ENCODE results near the gene RHOG.

The RHOG gene

DNA sequence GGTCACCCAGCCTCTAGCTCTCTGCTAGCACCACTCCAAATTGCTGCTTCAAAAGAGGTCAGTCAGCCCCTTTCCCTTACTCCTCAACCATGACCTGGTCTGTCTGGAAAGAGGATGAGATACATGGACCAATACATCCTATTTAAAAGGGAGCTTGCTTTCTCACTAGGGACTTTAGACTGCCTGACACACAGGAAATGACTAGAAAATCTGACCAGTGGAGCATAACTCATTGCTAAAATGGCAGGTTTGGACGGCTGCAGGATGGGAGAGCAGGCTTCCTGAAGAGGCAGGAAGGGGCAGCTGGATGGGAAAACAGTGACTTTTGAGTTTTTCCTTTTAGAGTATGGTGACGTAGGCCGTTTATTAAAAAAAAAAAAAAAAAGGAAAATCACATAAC lies 40.0 kb upstream of the RHOG start:
- no peak for TF ChIP-seq NFIC (IDR thresholded peaks at IDR 0.05)
- no peak for TF ChIP-seq TAF1 (IDR thresholded peaks at IDR 0.05; ENCODE audit: low read depth)
- TF ChIP-seq, protein P1, sequence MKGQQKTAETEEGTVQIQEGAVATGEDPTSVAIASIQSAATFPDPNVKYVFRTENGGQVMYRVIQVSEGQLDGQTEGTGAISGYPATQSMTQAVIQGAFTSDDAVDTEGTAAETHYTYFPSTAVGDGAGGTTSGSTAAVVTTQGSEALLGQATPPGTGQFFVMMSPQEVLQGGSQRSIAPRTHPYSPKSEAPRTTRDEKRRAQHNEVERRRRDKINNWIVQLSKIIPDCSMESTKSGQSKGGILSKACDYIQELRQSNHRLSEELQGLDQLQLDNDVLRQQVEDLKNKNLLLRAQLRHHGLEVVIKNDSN (IDR thresholded peaks at IDR 0.05) = no peak
- TF ChIP-seq YY1 (IDR thresholded peaks at IDR 0.05; ENCODE audit: low read depth) = no peak
- TF ChIP-seq, protein P2, sequence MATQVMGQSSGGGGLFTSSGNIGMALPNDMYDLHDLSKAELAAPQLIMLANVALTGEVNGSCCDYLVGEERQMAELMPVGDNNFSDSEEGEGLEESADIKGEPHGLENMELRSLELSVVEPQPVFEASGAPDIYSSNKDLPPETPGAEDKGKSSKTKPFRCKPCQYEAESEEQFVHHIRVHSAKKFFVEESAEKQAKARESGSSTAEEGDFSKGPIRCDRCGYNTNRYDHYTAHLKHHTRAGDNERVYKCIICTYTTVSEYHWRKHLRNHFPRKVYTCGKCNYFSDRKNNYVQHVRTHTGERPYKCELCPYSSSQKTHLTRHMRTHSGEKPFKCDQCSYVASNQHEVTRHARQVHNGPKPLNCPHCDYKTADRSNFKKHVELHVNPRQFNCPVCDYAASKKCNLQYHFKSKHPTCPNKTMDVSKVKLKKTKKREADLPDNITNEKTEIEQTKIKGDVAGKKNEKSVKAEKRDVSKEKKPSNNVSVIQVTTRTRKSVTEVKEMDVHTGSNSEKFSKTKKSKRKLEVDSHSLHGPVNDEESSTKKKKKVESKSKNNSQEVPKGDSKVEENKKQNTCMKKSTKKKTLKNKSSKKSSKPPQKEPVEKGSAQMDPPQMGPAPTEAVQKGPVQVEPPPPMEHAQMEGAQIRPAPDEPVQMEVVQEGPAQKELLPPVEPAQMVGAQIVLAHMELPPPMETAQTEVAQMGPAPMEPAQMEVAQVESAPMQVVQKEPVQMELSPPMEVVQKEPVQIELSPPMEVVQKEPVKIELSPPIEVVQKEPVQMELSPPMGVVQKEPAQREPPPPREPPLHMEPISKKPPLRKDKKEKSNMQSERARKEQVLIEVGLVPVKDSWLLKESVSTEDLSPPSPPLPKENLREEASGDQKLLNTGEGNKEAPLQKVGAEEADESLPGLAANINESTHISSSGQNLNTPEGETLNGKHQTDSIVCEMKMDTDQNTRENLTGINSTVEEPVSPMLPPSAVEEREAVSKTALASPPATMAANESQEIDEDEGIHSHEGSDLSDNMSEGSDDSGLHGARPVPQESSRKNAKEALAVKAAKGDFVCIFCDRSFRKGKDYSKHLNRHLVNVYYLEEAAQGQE (IDR thresholded peaks at IDR 0.05; ENCODE audit: low read depth) = no peak
- TF ChIP-seq, protein P3, sequence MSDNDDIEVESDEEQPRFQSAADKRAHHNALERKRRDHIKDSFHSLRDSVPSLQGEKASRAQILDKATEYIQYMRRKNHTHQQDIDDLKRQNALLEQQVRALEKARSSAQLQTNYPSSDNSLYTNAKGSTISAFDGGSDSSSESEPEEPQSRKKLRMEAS (IDR thresholded peaks at IDR 0.05) = no peak
- no peak for TF ChIP-seq CREB1 (IDR thresholded peaks at IDR 0.05; ENCODE audit: low read depth)
- no peak for TF ChIP-seq EGR1 (IDR thresholded peaks at IDR 0.05)
- TF ChIP-seq FOXM1 (IDR thresholded peaks at IDR 0.05; ENCODE audit: borderline replicate concordance, low read depth) = no peak

DNA sequence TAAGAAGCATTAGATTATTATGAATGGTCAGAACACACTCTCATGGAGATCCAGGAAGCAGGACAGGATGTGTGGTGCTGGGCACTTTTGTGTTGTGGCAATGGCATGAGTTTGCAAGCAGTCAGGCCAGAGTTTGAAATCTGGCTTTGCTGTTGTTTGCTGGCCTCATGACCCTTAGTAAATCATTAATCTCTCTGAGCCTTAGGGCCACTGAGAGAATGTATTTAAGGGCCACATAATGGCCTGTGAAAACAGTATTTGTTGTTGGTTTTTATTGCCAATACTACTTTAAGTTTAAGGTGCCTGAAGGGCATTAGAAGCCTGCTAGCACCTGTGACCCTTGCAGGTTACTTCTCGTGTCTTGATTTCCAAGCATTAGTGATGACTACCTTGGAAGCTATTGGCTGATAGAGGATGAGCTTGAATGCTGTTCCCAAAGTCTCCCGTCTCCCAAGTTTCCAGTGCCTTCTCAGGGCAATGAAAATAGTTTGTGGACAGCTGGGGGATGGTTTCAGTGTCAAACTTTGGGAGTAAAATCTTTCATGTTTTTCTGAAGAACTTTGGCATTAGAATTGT lies 39.3 kb upstream of the RHOG start:
- no peak for TF ChIP-seq ZBTB7A (IDR thresholded peaks at IDR 0.05; ENCODE audit: low read depth)
- TF ChIP-seq, protein P3 (IDR thresholded peaks at IDR 0.05) = no peak
- TF ChIP-seq TAF1 (IDR thresholded peaks at IDR 0.05; ENCODE audit: low read depth) = no peak
- no peak for TF ChIP-seq TEAD4 (IDR thresholded peaks at IDR 0.05)
- TF ChIP-seq EGR1 (IDR thresholded peaks at IDR 0.05) = no peak
- TF ChIP-seq YY1 (IDR thresholded peaks at IDR 0.05; ENCODE audit: low read depth) = no peak
- TF ChIP-seq CEBPB (IDR thresholded peaks at IDR 0.05) = no peak
- TF ChIP-seq, protein P1 (IDR thresholded peaks at IDR 0.05) = no peak
- TF ChIP-seq EP300 (IDR thresholded peaks at IDR 0.05; ENCODE audit: borderline replicate concordance) = no peak
- TF ChIP-seq CREB1 (IDR thresholded peaks at IDR 0.05; ENCODE audit: low read depth) = no peak
- TF ChIP-seq FOXM1 (IDR thresholded peaks at IDR 0.05; ENCODE audit: borderline replicate concordance, low read depth) = no peak
- TF ChIP-seq, protein P2 (IDR thresholded peaks at IDR 0.05; ENCODE audit: low read depth) = no peak
- no peak for TF ChIP-seq TCF12 (IDR thresholded peaks at IDR 0.05; ENCODE audit: low read depth)
- TF ChIP-seq NFIC (IDR thresholded peaks at IDR 0.05) = no peak

DNA sequence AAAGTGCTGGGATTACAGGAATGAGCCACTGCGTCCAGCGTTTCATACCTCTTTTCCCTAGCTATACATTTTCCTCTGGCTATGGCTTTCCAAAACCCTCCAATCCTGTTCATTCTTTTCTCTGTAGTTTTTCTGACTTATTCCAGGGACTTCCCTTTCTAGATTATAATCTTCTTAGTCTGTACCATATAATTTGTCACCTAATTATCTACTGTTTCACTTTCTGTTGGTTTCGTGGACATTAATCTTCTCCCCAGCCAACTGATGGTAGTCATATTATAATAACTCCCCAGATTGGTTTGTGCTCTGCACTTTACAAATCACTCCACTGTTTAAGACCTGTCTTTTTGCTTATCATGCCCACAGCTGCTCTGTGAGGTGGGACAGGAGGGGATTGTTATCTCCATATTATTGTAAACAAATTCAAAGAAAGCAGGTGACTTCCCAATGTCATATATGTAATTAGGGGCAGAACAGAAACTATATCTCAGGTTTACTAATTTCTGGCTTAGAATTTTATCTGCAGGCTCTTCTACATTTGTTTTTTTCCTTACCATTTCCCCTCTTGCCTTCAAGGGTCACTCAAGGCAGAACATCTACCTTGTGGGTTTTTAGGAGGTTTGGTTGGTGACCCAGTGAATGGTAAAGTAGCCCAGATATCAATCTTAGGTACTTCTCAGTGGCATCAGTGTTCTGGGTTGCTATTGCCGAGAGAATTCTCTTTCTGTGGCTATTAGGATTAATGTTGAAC lies 38.6 kb upstream of the RHOG start:
- TF ChIP-seq YY1 (IDR thresholded peaks at IDR 0.05; ENCODE audit: low read depth) (no peak), NFIC (IDR thresholded peaks at IDR 0.05) (no peak), TCF12 (IDR thresholded peaks at IDR 0.05; ENCODE audit: low read depth) (no peak), ZBTB7A (IDR thresholded peaks at IDR 0.05; ENCODE audit: low read depth) (no peak), TAF1 (IDR thresholded peaks at IDR 0.05; ENCODE audit: low read depth) (no peak), RAD21 (IDR thresholded peaks at IDR 0.05; ENCODE audit: low read depth) (no peak), EGR1 (IDR thresholded peaks at IDR 0.05) (no peak), EP300 (IDR thresholded peaks at IDR 0.05; ENCODE audit: borderline replicate concordance) (no peak), CEBPB (IDR thresholded peaks at IDR 0.05) (no peak), FOXM1 (IDR thresholded peaks at IDR 0.05; ENCODE audit: borderline replicate concordance, low read depth) (no peak), TEAD4 (IDR thresholded peaks at IDR 0.05) (no peak), CREB1 (IDR thresholded peaks at IDR 0.05; ENCODE audit: low read depth) (no peak)
- TF ChIP-seq, protein P1 (IDR thresholded peaks at IDR 0.05) = no peak
- TF ChIP-seq, protein P2 (IDR thresholded peaks at IDR 0.05; ENCODE audit: low read depth) = no peak
- TF ChIP-seq, protein P3 (IDR thresholded peaks at IDR 0.05) = no peak
